H9 (cell line): ENCODE results near the gene CTRB2. TPM values are rescaled to one million over a fixed set of nuclear protein-coding genes. Genes with fewer than 3 reads are reported as not detected.

Source experiments
- DNase-seq: peaks from one replicate; pipeline ENCODE4 v3.0.0-alpha.2; 2017
- H2AFZ ChIP-seq: one replicate; pipeline ENCODE4 v1.6.1; 2013; ENCODE audit warnings: mild to moderate bottlenecking, low read length, control low read depth, moderate library complexity
- H2AK5ac ChIP-seq: 2 replicates; pipeline ENCODE4 v1.6.1; 2013; ENCODE audit warnings: low read length, control low read depth, mixed read lengths; ENCODE audit not compliant: insufficient read length
- H2BK120ac ChIP-seq: one replicate; pipeline ENCODE4 v1.6.1; 2013; ENCODE audit warnings: low read depth, mild to moderate bottlenecking, low read length, control low read depth, inconsistent platforms; ENCODE audit not compliant: poor library complexity, severe bottlenecking
- H2BK12ac ChIP-seq: 2 replicates; pipeline ENCODE4 v1.6.1; 2013; ENCODE audit warnings: low read length, control low read depth, mixed read lengths, low read depth; ENCODE audit not compliant: insufficient read length
- H2BK15ac ChIP-seq: 2 replicates; pipeline ENCODE4 v1.6.1; 2013; ENCODE audit warnings: low read depth, low read length, control low read depth
- H2BK20ac ChIP-seq: one replicate; pipeline ENCODE4 v1.6.1; 2013; ENCODE audit warnings: low read depth, mild to moderate bottlenecking, low read length, control low read depth, inconsistent platforms; ENCODE audit not compliant: poor library complexity, severe bottlenecking
- H2BK5ac ChIP-seq: 2 replicates; pipeline ENCODE4 v1.6.1; 2013; ENCODE audit warnings: low read length, control low read depth, mixed read lengths; ENCODE audit not compliant: insufficient read length
- H3K14ac ChIP-seq: 2 replicates; pipeline ENCODE4 v1.6.1; 2013; ENCODE audit warnings: low read length, control low read depth; ENCODE audit not compliant: insufficient read depth
- H3K18ac ChIP-seq: 2 replicates; pipeline ENCODE4 v1.6.1; 2013; ENCODE audit warnings: low read depth, mild to moderate bottlenecking, mixed read lengths, low read length, control low read depth; ENCODE audit not compliant: insufficient read length
- H3K23ac ChIP-seq: 2 replicates; pipeline ENCODE4 v1.6.1; 2013; ENCODE audit warnings: low read length, control low read depth, mixed read lengths, low read depth; ENCODE audit not compliant: insufficient read length
- H3K23me2 ChIP-seq: 2 replicates; pipeline ENCODE4 v1.6.1; 2013; ENCODE audit warnings: low read depth, mild to moderate bottlenecking, mixed read lengths, low read length, control low read depth; ENCODE audit not compliant: insufficient read length, poor library complexity, severe bottlenecking
- H3K27ac ChIP-seq: 2 replicates; pipeline ENCODE4 v1.5.1; 2013; ENCODE audit warnings: low read length, control low read depth, mixed read lengths, low read depth; ENCODE audit not compliant: insufficient read length
- H3K27me3 ChIP-seq: 2 replicates; pipeline ENCODE4 v1.6.1; 2013; ENCODE audit warnings: low read length, control low read depth, inconsistent platforms; ENCODE audit not compliant: insufficient read depth
- H3K4ac ChIP-seq: 2 replicates; pipeline ENCODE4 v1.6.1; 2013; ENCODE audit warnings: low read depth, mild to moderate bottlenecking, control low read depth, inconsistent platforms, low read length, moderate library complexity
- H3K4me1 ChIP-seq: 2 replicates; pipeline ENCODE4 v1.6.1; 2013; ENCODE audit warnings: low read length, control low read depth, inconsistent platforms; ENCODE audit not compliant: insufficient read depth
- H3K4me2 ChIP-seq: 2 replicates; pipeline ENCODE4 v1.6.1; 2013; ENCODE audit warnings: low read length, control low read depth, mixed read lengths; ENCODE audit not compliant: insufficient read length, insufficient read depth
- H3K56ac ChIP-seq: 2 replicates; pipeline ENCODE4 v1.6.1; 2013; ENCODE audit warnings: low read depth, mild to moderate bottlenecking, mixed read lengths, low read length, control low read depth; ENCODE audit not compliant: insufficient read length
- H3K79me1 ChIP-seq: 2 replicates; pipeline ENCODE4 v1.6.1; 2013; ENCODE audit warnings: low read depth, mild to moderate bottlenecking, moderate library complexity, low read length, control low read depth, inconsistent platforms; ENCODE audit not compliant: insufficient read depth, poor library complexity, severe bottlenecking
- H3K79me2 ChIP-seq: 2 replicates; pipeline ENCODE4 v1.6.1; 2013; ENCODE audit warnings: low read length, control low read depth, inconsistent platforms; ENCODE audit not compliant: insufficient read depth
- H3K9ac ChIP-seq: 2 replicates; pipeline ENCODE4 v1.6.1; 2013; ENCODE audit warnings: low read length, control low read depth, mixed read lengths; ENCODE audit not compliant: insufficient read length; ENCODE audit errors: extremely low read depth
- H3K9me3 ChIP-seq: one replicate; pipeline ENCODE4 v1.6.1; 2013; ENCODE audit warnings: low read depth, low read length, inconsistent platforms; ENCODE audit not compliant: control insufficient read depth
- H3T11ph ChIP-seq: one replicate; pipeline ENCODE4 v1.6.1; 2013; ENCODE audit warnings: mild to moderate bottlenecking, low read length, control low read depth, inconsistent platforms
- H4K20me1 ChIP-seq: one replicate; pipeline ENCODE4 v1.6.1; 2013; ENCODE audit not compliant: control insufficient read depth, insufficient read length, insufficient read depth
- H4K5ac ChIP-seq: 2 replicates; pipeline ENCODE4 v1.6.1; 2013; ENCODE audit warnings: low read depth, mild to moderate bottlenecking, mixed read lengths, low read length, control low read depth; ENCODE audit not compliant: insufficient read length
- H4K8ac ChIP-seq: replicated peaks from 2 replicates; pipeline ENCODE4 v1.6.1; 2013; ENCODE audit warnings: low read length, control low read depth, mixed read lengths, low read depth; ENCODE audit not compliant: insufficient read length
- H4K91ac ChIP-seq: 2 replicates; pipeline ENCODE4 v1.6.1; 2013; ENCODE audit warnings: low read depth, mild to moderate bottlenecking, moderate library complexity, mixed read lengths, low read length, control low read depth; ENCODE audit not compliant: insufficient read length
- H3K27ac Mint-ChIP-seq, 3 experiments: 2 replicates in 2 of 3; 3 replicates in 1 of 3; pipeline ENCODE4 v1.8.0; 2020 to 2021; ENCODE audit warnings: mixed read lengths in 3 of 3, mild to moderate bottlenecking in 1 of 3, moderate library complexity in 1 of 3
- H3K27me3 Mint-ChIP-seq: 2 replicates; pipeline ENCODE4 v1.8.0; 2021; ENCODE audit warnings: low read depth, mild to moderate bottlenecking, moderate library complexity, mixed read lengths
- H3K36me3 Mint-ChIP-seq, 3 experiments: 2 replicates in 2 of 3; 3 replicates in 1 of 3; pipeline ENCODE4 v1.8.0; 2020 to 2021; ENCODE audit warnings: low read depth in 3 of 3, mixed read lengths in 3 of 3; ENCODE audit not compliant: insufficient read depth in 1 of 3
- H3K4me1 Mint-ChIP-seq, 2 experiments: 2 replicates each; pipeline ENCODE4 v1.8.0; 2020; ENCODE audit warnings: mixed read lengths in 2 of 2
- H3K4me3 Mint-ChIP-seq, 2 experiments: 2 replicates in 1 of 2; 3 replicates in 1 of 2; pipeline ENCODE4 v1.8.0; 2020 to 2021; ENCODE audit warnings: mild to moderate bottlenecking in 2 of 2, mixed read lengths in 2 of 2, moderate library complexity in 1 of 2
- H3K9me3 Mint-ChIP-seq, 2 experiments: 2 replicates in 1 of 2; 3 replicates in 1 of 2; pipeline ENCODE4 v1.8.0; 2020; ENCODE audit warnings: mild to moderate bottlenecking in 2 of 2, mixed read lengths in 2 of 2, moderate library complexity in 1 of 2
- WGBS: extraction: QIAGEN DNeasy Blood & Tissue Kit; methylation state at CpG from one replicate; pipeline ENCODE4 v1.1.7; 2013; ENCODE audit warnings: missing lambda C conversion rate, low lambda C conversion rate, mixed read lengths; ENCODE audit not compliant: insufficient read length; ENCODE audit errors: extremely low coverage; 5-methylcytosine and 5-hydroxymethylcytosine counted together
- total RNA-seq: library from RNA; stranded (reverse); gene quantifications from 2 replicates; pipeline ENCODE4 v1.2.1, GENCODE V29; 2021
- TF ChIP-seq, protein P1 (sequence below): fragments of 200-600 bp; sonication (generic); conservative IDR thresholded peaks from 3 replicates; pipeline ENCODE4 v1.8.0; 2021; ENCODE audit warnings: antibody characterized with exemption, mild to moderate bottlenecking

Gene CTRB2
- total RNA-seq, 1 experiment from 2014 or later, result not detected

DNA sequence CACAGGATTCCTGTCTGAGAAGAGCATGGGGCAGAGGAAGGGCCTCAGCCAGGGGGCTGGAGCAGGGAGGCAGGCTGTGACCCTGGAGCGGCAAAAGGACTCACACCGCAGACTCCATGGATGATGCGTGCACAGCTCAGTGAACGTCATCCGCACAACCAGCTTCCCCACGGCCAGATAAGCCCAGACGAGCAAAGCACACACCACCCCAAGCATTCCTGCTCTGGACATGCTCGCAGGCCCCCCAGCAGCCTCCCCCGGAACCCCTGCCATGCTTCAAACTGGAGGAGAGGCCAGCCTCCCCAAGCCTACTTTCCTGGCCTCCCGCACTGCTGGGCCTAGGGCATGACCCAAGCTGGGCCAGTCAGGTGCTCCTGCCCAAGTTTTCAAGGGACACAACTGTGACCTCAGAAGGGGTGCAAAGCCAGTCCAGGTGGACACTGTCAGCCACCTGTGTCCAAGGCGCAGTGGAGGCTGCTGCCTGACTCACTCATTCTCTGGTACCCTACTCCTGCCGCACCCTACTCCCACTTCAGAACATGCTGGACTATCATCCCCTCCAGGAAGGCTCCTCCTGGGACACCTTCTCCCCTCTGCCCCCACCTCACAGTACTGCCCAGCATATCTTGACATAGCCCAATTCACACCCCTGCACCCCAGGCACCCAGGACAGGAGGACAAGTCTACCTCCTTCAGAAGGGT lies 39.7 kb upstream of the CTRB2 start:
- H3K4me2 ChIP-seq, result no peak overlapping the region
- H3K23me2 ChIP-seq, result peaks cover 6% of the 10 kb centered on the region
- no peak for DNase-seq
- no peak overlapping the region for H4K8ac ChIP-seq
- H2AFZ ChIP-seq, result no peak overlapping the region
- no peak overlapping the region for H3K23ac ChIP-seq
- H2BK5ac ChIP-seq, result no peak overlapping the region
- peak overlapping the region; percentile 83 to 97 (median 84) for H3K27ac Mint-ChIP-seq
- H3K56ac ChIP-seq, result no peak overlapping the region
- no peak overlapping the region; the same call in 1 of the 2 replicates for H3K14ac ChIP-seq
- no peak overlapping the region for H4K5ac ChIP-seq
- H3K4me1 Mint-ChIP-seq, result peaks cover 43 to 50% of the 10 kb centered on the region in 2 experiments
- peaks cover 2% of the 10 kb centered on the region; the same call in 1 of the 2 replicates for H3K4me1 ChIP-seq
- WGBS, result no CpG with 5 or more reads among the region's 12 CpGs
- H3K36me3 Mint-ChIP-seq, result peaks cover 18 to 24% (median 19%) of the 10 kb centered on the region in 3 experiments; a peak in 6 of 7 replicates
- no peak overlapping the region for H3K4ac ChIP-seq
- H2BK15ac ChIP-seq, result no peak overlapping the region
- no peak overlapping the region for H3T11ph ChIP-seq
- H3K79me1 ChIP-seq, result peaks cover 13% of the 10 kb centered on the region
- H2BK120ac ChIP-seq, result no peak overlapping the region
- no peak overlapping the region for H3K9ac ChIP-seq
- H3K27me3 Mint-ChIP-seq, result no peaks in the 10 kb centered on the region; the same call in 1 of the 2 replicates
- H3K9me3 ChIP-seq, result no peaks in the 10 kb centered on the region
- H3K27me3 ChIP-seq, result no peaks in the 10 kb centered on the region
- peaks cover 53% of the 10 kb centered on the region; the same call in 1 of the 2 replicates for H3K79me2 ChIP-seq
- no peaks in the 10 kb centered on the region for H4K20me1 ChIP-seq
- H2BK12ac ChIP-seq, result no peak overlapping the region
- TF ChIP-seq, protein P1, sequence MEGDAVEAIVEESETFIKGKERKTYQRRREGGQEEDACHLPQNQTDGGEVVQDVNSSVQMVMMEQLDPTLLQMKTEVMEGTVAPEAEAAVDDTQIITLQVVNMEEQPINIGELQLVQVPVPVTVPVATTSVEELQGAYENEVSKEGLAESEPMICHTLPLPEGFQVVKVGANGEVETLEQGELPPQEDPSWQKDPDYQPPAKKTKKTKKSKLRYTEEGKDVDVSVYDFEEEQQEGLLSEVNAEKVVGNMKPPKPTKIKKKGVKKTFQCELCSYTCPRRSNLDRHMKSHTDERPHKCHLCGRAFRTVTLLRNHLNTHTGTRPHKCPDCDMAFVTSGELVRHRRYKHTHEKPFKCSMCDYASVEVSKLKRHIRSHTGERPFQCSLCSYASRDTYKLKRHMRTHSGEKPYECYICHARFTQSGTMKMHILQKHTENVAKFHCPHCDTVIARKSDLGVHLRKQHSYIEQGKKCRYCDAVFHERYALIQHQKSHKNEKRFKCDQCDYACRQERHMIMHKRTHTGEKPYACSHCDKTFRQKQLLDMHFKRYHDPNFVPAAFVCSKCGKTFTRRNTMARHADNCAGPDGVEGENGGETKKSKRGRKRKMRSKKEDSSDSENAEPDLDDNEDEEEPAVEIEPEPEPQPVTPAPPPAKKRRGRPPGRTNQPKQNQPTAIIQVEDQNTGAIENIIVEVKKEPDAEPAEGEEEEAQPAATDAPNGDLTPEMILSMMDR, result no peak
- no peak overlapping the region for H4K91ac ChIP-seq
- no peak overlapping the region for H2BK20ac ChIP-seq
- H3K18ac ChIP-seq, result no peak overlapping the region
- H2AK5ac ChIP-seq, result no peak overlapping the region
- H3K9me3 Mint-ChIP-seq, result no peaks in the 10 kb centered on the region
- no peak overlapping the region for H3K27ac ChIP-seq
- no peak overlapping the region; a peak in 1 of 5 replicates for H3K4me3 Mint-ChIP-seq
